Transverse colon (tissue), 4 donors: ENCODE measurements around the gene ZNHIT3. TPM values are rescaled to one million over a fixed set of nuclear protein-coding genes. Genes with fewer than 3 reads are reported as not detected.

ENCODE experiments used
- DNase-seq: peaks from one replicate; pipeline ENCODE4 v3.0.0-alpha.2; 2019
- H3K27ac ChIP-seq, 4 donors: fragments of 200-600 bp; sonication (generic); 2 replicates each; pipeline ENCODE4 v1.5.1; 2016 to 2018; ENCODE audit warnings: inconsistent platforms in 4 of 4
- H3K27me3 ChIP-seq: fragments of 200-600 bp; sonication (generic); 2 replicates; pipeline ENCODE4 v1.5.1; 2017; ENCODE audit warnings: inconsistent platforms
- H3K36me3 ChIP-seq, 4 donors: fragments of 200-600 bp; sonication (generic); 2 replicates each; pipeline ENCODE4 v1.5.1; 2017 to 2019; ENCODE audit warnings: inconsistent platforms in 4 of 4
- H3K4me1 ChIP-seq, 4 donors: fragments of 200-600 bp; sonication (generic); 2 replicates each; pipeline ENCODE4 v1.5.1; 2017 to 2020; ENCODE audit warnings: inconsistent platforms in 4 of 4
- H3K4me3 ChIP-seq, 4 donors: fragments of 200-600 bp; sonication (generic); 1 replicate in 1 of 4; 2 replicates in 3 of 4; pipeline versions ENCODE4 v1.5.1 to v1.6.1; 2017 to 2019; ENCODE audit warnings: inconsistent platforms in 4 of 4
- H3K9me3 ChIP-seq, 2 donors: fragments of 200-600 bp; sonication (generic); 2 replicates each; pipeline ENCODE4 v1.5.1; 2017 to 2019; ENCODE audit warnings: inconsistent platforms in 2 of 2
- EP300 ChIP-seq: sonication (generic); formaldehyde crosslinking; IDR thresholded peaks from one replicate; pipeline ENCODE4 v1.6.1; 2017; ENCODE audit warnings: antibody characterized with exemption, low read depth
- POLR2A ChIP-seq: fragments of 450-650 bp; IDR thresholded peaks from one replicate; pipeline ENCODE4 v1.6.1; 2016; ENCODE audit warnings: antibody characterized with exemption, mild to moderate bottlenecking, moderate library complexity
- POLR2AphosphoS5 ChIP-seq, 3 donors: sonication (generic); formaldehyde crosslinking; IDR thresholded peaks; one replicate each; pipeline ENCODE4 v1.6.1; 2016; ENCODE audit warnings: antibody characterized with exemption in 3 of 3
- WGBS, 2 donors: methylation state at CpG; one replicate each; pipeline ENCODE4 v1.1.5; 2018; ENCODE audit warnings: low coverage in 1 of 2; 5-methylcytosine and 5-hydroxymethylcytosine counted together
- in situ Hi-C, 4 donors: fragments of 200-750 bp; cut with MboI; loops; one replicate each; pipeline versions ENCODE4 v1.15.0 to v1.15.1; 2017; ENCODE audit warnings: low sequenced_read_pairs in 3 of 4, low pct_ligation_motif_present in 1 of 4, low pct_unique_long_range_greater_than_20kb in 1 of 4
- intact Hi-C: fragments of 100-400 bp; cut with DNase I; formaldehyde crosslinking; loops from one replicate; pipeline ENCODE4 v1.15.1; 2023; ENCODE audit warnings: low total_unique reads
- total RNA-seq, 4 donors: library from RNA; depleted of rRNA; stranded (reverse); fragments of >200 nt; gene quantifications; one replicate each; pipeline ENCODE4 v1.1.0, GENCODE V29; 2016
- TF ChIP-seq, protein P1 (sequence below), 5 experiments: fragments of 200-600 bp in 3 of 5; fragments of 450-650 bp in 2 of 5; sonication (generic) in 3 of 5; IDR thresholded peaks; 1 replicate in 2 of 5; 2 replicates in 3 of 5; pipeline ENCODE4 v1.5.1; 2016 to 2017; ENCODE audit warnings: antibody characterized with exemption in 5 of 5, inconsistent platforms in 3 of 5, mild to moderate bottlenecking in 2 of 5, moderate library complexity in 1 of 5

ZNHIT3 gene
- total RNA-seq, 4 donors from 2014 or later = 6.7 to 38.6 (median 27.2) TPM

- TF ChIP-seq EP300 (no peak), POLR2AphosphoS5 (IDR thresholded peaks at IDR 0.05) (no peak), POLR2A (no peak)
- TF ChIP-seq, protein P1, sequence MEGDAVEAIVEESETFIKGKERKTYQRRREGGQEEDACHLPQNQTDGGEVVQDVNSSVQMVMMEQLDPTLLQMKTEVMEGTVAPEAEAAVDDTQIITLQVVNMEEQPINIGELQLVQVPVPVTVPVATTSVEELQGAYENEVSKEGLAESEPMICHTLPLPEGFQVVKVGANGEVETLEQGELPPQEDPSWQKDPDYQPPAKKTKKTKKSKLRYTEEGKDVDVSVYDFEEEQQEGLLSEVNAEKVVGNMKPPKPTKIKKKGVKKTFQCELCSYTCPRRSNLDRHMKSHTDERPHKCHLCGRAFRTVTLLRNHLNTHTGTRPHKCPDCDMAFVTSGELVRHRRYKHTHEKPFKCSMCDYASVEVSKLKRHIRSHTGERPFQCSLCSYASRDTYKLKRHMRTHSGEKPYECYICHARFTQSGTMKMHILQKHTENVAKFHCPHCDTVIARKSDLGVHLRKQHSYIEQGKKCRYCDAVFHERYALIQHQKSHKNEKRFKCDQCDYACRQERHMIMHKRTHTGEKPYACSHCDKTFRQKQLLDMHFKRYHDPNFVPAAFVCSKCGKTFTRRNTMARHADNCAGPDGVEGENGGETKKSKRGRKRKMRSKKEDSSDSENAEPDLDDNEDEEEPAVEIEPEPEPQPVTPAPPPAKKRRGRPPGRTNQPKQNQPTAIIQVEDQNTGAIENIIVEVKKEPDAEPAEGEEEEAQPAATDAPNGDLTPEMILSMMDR (IDR thresholded peaks at IDR 0.05) = no peak
- Histone ChIP-seq H3K27ac (no peak overlapping the region), H3K36me3 (no peaks in the 10 kb centered on the region), H3K27me3 (peaks cover 34% of the 10 kb centered on the region), H3K9me3 (no peaks in the 10 kb centered on the region), H3K4me1 (no peaks in the 10 kb centered on the region), H3K4me3 (no peak overlapping the region)
- 91% methylated on average over 5 of the region's 5 CpGs; no CpG with 5 or more reads in 1 of the 2 donors for WGBS, 2 donors
- no peak for DNase-seq
- in situ Hi-C loops = loop anchor here in 1 of 4 donors (25.0 kb wide), 1 partner anchor 347 kb away; the partner anchor contains the start of gene CCL4
- intact Hi-C loops = no loop called here
Measured at GRCh38 chr17:36459045-36459444, 27.4 kb upstream of the ZNHIT3 start.

GRCh38 chr17:36459601-36460000 lies 26.9 kb upstream of the ZNHIT3 start:
- Histone ChIP-seq H3K27me3 (peaks cover 39% of the 10 kb centered on the region), H3K4me1 (no peaks in the 10 kb centered on the region), H3K36me3 (no peaks in the 10 kb centered on the region), H3K9me3 (no peaks in the 10 kb centered on the region), H3K4me3 (no peak overlapping the region), H3K27ac (no peak overlapping the region)
- in situ Hi-C loops = loop anchor here in 1 of 4 donors (25.0 kb wide), 1 partner anchor 347 kb away; the partner anchor contains the start of gene CCL4
- DNase-seq = no peak
- intact Hi-C loops = no loop called here
- TF ChIP-seq POLR2A (no peak), POLR2AphosphoS5 (IDR thresholded peaks at IDR 0.05) (no peak), EP300 (no peak)
- TF ChIP-seq, protein P1 (IDR thresholded peaks at IDR 0.05) = no peak
- WGBS, 2 donors = 58% methylated on average over 7 of the region's 7 CpGs; no CpG with 5 or more reads in 1 of the 2 donors

DNA sequence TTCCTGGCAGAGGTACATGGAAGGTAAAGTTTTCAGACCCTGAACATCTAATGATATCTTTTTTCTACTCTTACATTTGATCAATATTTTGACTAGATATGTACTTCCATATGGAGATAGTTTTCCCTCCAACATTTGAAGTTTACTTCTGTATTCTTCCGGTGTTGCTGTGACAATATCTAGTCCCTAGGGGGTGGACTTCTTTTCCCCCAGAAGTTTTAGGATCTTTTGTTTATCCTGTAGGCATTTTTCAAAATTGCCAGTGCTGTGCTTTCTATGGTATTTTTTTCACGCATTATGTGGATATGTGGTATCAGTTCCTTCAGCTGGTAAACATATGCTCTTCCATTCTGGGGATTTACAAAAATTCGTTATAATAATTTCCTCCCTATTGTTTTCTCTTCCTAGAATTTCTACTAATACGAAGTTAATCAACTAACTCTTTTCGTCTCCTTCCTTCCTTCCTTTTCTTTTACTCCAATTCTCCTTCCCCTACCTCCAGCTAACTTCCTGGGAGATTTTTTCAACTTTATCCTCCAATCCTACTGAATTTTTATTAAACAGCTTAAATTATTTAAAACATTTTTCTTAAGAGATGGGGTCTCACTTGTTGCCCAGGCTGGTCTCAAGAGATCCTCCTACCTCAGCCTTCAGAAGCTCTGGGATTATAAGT lies 26.1 kb upstream of the ZNHIT3 start:
- no peak for TF ChIP-seq POLR2AphosphoS5 (IDR thresholded peaks at IDR 0.05)
- no peak for TF ChIP-seq EP300
- no peak for TF ChIP-seq POLR2A
- TF ChIP-seq, protein P1 (IDR thresholded peaks at IDR 0.05) = no peak
- 62 to 76% methylated on average over 5 of the region's 5 CpGs for whole genome bisulfite sequencing, 2 donors
- H3K9me3 ChIP-seq = no peaks in the 10 kb centered on the region
- no peak overlapping the region for H3K4me3 ChIP-seq
- DNase-seq = no peak
- H3K27me3 ChIP-seq = peaks cover 47% of the 10 kb centered on the region
- H3K27ac ChIP-seq = no peak overlapping the region
- no peaks in the 10 kb centered on the region for H3K36me3 ChIP-seq
- in situ Hi-C loops = loop anchor here in 1 of 4 donors (25.0 kb wide), 1 partner anchor 348 kb away; the partner anchor contains the start of gene CCL4
- no peaks in the 10 kb centered on the region for H3K4me1 ChIP-seq
- intact Hi-C loops = no loop called here

DNA sequence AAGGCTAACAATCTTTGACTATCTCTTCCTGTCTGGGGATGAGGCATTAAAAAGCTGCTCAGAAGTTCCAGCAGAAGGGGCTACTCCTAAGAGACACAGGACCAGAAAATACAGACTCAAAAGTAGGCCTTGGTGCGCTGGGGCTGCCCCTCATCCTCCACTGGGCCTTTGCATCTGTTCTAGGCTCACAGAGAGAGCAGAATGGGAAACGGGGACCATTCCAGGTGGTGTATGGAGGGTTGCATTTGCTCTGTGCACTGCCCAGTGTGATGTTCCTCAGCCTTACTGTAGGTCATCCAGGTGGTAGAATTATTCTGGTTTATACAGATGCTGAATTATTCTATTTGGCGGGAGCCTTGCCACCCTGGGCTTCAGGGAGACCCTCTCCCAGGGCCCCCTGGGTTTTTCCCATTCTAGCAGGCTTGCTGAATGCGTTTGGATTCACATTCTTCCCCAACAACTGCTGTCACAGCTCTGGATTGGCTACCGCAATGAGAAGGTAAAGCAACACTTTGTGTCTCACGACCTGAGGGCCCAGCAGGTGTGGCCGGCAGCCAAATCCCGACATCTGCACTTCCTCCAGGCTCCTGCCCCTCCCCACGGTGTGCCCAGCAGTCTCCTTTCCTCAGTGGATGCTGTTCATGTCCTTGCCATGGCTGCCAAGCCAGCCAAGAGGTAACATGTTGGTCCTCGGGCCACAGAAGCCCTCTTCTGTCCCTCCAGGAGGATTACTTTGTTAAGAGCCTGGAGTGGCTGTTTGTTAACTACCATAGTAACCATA lies 25.0 kb upstream of the ZNHIT3 start:
- 53 to 100% methylated on average over 2 to 10 of the region's 10 CpGs for WGBS, 2 donors

More for the DNA sequence above, 25.0 kb upstream of the ZNHIT3 start:
- Histone ChIP-seq H3K4me1 (no peaks in the 10 kb centered on the region), H3K4me3 (no peak overlapping the region), H3K9me3 (no peaks in the 10 kb centered on the region), H3K36me3 (no peaks in the 10 kb centered on the region), H3K27ac (no peak overlapping the region), H3K27me3 (peaks cover 57% of the 10 kb centered on the region)
- intact Hi-C loops = no loop called here
- DNase-seq = no peak
- in situ Hi-C loops = loop anchor here in 1 of 4 donors (25.0 kb wide), 1 partner anchor 349 kb away; the partner anchor contains the start of gene CCL4
- TF ChIP-seq POLR2AphosphoS5 (IDR thresholded peaks at IDR 0.05) = no peak
- TF ChIP-seq, protein P1 (IDR thresholded peaks at IDR 0.05) = no peak
- no peak for TF ChIP-seq EP300
- no peak for TF ChIP-seq POLR2A
